GM12878 (cell line): ENCODE data around the gene ABTB1. TPM values are rescaled to one million over a fixed set of nuclear protein-coding genes. Genes with fewer than 3 reads are reported as not detected.

Experiments
- ATAC-seq: fragments of 200-7000 bp; cut with Tn5 transposase; 3 replicates; pipeline ENCODE4 v1.9.1; 2020; ENCODE audit warnings: mild to moderate bottlenecking, moderate library complexity
- BruUV-seq: library from RNA; stranded (reverse); fragments of 400-500 nt; replicated peaks from 2 replicates; lab custom pipeline; 2021; lab: Mats Ljungman, UMichigan
- CTCF ChIA-PET: fragments of 300-600 bp; sonication (Branson Sonifier 250); formaldehyde crosslinking; extraction: SDS; loops from one replicate; lab custom pipeline; 2021; ENCODE audit warnings: inconsistent platforms; lab: Yijun Ruan, JAX
- POLR2A ChIA-PET: fragments of 350-600 bp; formaldehyde crosslinking; extraction: SDS; loops from one replicate; lab custom pipeline; 2021; ENCODE audit warnings: inconsistent platforms; lab: Charles Lee
- RAD21 ChIA-PET: fragments of 300-600 bp; sonication (Branson Sonifier 250); formaldehyde crosslinking; loops from one replicate; lab custom pipeline; 2023; ENCODE audit warnings: antibody characterized with exemption; ENCODE audit not compliant: unreplicated experiment; lab: Charles Lee
- SMC1A ChIA-PET: fragments of 300-600 bp; sonication (Branson Sonifier 250); formaldehyde crosslinking; loops from one replicate; lab custom pipeline; 2023; ENCODE audit not compliant: unreplicated experiment, uncharacterized antibody; lab: Charles Lee
- DNase-seq: peaks from one replicate; pipeline ENCODE4 v3.0.0-alpha.2; 2011; ENCODE audit warnings: low read depth, low spot score
- FAIRE-seq: peaks from 3 replicates; lab custom pipeline; 2011; peaks lifted over from hg19 to GRCh38; lab: Jason Lieb, UNC
- H2AFZ ChIP-seq: 2 replicates; pipeline ENCODE4 v1.6.0; 2011; ENCODE audit warnings: low read depth, low read length, control low read depth; ENCODE audit not compliant: control insufficient read depth
- H3K27ac ChIP-seq: 2 replicates; pipeline ENCODE4 v1.5.1; 2011; ENCODE audit warnings: control low read depth; ENCODE audit not compliant: control insufficient read depth, insufficient read depth
- H3K27me3 ChIP-seq, 2 experiments: replicated peaks in 1 of 2; 2 replicates each; pipeline versions ENCODE4 v1.6.0 to v1.6.1; 2011; ENCODE audit warnings: low read length in 1 of 2; ENCODE audit not compliant: control insufficient read depth in 2 of 2, insufficient read depth in 2 of 2
- H3K36me3 ChIP-seq, 2 experiments: 2 replicates each; pipeline ENCODE4 v1.5.1; 2011; ENCODE audit warnings: low read length in 1 of 2; ENCODE audit not compliant: control insufficient read depth in 2 of 2, insufficient read depth in 2 of 2
- H3K4me1 ChIP-seq: 2 replicates; pipeline ENCODE4 v1.6.1; 2011; ENCODE audit warnings: mild to moderate bottlenecking, low read length, moderate library complexity, mixed read lengths; ENCODE audit not compliant: control insufficient read depth, insufficient read depth
- H3K4me2 ChIP-seq: 2 replicates; pipeline ENCODE4 v1.6.0; 2011; ENCODE audit warnings: control low read depth; ENCODE audit not compliant: control insufficient read depth, insufficient read depth
- H3K4me3 ChIP-seq: fragments of 200-600 bp; sonication (generic); 2 replicates; pipeline ENCODE4 v1.5.1; 2016
- H3K79me2 ChIP-seq: 2 replicates; pipeline ENCODE4 v1.6.0; 2011; ENCODE audit warnings: low read length; ENCODE audit not compliant: control insufficient read depth, insufficient read depth
- H3K9ac ChIP-seq: 2 replicates; pipeline ENCODE4 v1.8.0; 2011; ENCODE audit warnings: low read length, control low read depth, mixed read lengths; ENCODE audit not compliant: control insufficient read depth, insufficient read depth
- H3K9me3 ChIP-seq: replicated peaks from 3 replicates; pipeline ENCODE4 v1.5.1; 2011; ENCODE audit warnings: mild to moderate bottlenecking, low read length; ENCODE audit not compliant: control insufficient read depth, insufficient read depth
- H4K20me1 ChIP-seq: 2 replicates; pipeline ENCODE4 v1.6.0; 2011; ENCODE audit not compliant: control insufficient read depth, insufficient read depth
- BRCA1 ChIP-seq: IDR thresholded peaks from 2 replicates; pipeline ENCODE4 v1.6.1; 2011; ENCODE audit warnings: low read depth, low read length, improper control_type of control experiment
- CBX3 ChIP-seq: fragments of 200-600 bp; sonication (generic); IDR thresholded peaks from 2 replicates; pipeline ENCODE4 v1.6.1; 2016; ENCODE audit warnings: low read depth, borderline replicate concordance
- EZH2 ChIP-seq: IDR thresholded peaks from 2 replicates; pipeline ENCODE4 v1.6.1; 2012; ENCODE audit warnings: low read depth, mild to moderate bottlenecking, control low read depth, inconsistent platforms, low read length, borderline replicate concordance; ENCODE audit not compliant: control insufficient read depth
- MTA3 ChIP-seq: IDR thresholded peaks from 2 replicates; pipeline ENCODE4 v1.6.1; 2012; ENCODE audit warnings: low read length, inconsistent platforms, borderline replicate concordance
- MYB ChIP-seq: fragments of 150-350 bp; IDR thresholded peaks from 2 replicates; pipeline ENCODE4 v1.6.1; 2014; ENCODE audit warnings: mild to moderate bottlenecking, low read depth, low read length, borderline replicate concordance
- RFX5 ChIP-seq: IDR thresholded peaks from 2 replicates; pipeline ENCODE4 v1.6.1; 2011; ENCODE audit warnings: low read depth, low read length, improper control_type of control experiment
- SPI1 ChIP-seq: IDR thresholded peaks from 2 replicates; pipeline ENCODE4 v1.6.1; 2011; ENCODE audit warnings: low read depth, mild to moderate bottlenecking, low read length, moderate library complexity, borderline replicate concordance; ENCODE audit not compliant: insufficient read depth
- ZSCAN29 ChIP-seq: fragments of 450-650 bp; IDR thresholded peaks from 2 replicates; pipeline ENCODE4 v1.6.1; 2017; ENCODE audit warnings: mild to moderate bottlenecking, moderate library complexity
- WGBS: methylation state at CpG from one replicate; pipeline ENCODE4 v1.1.6; 2016; ENCODE audit warnings: low lambda C conversion rate; ENCODE audit not compliant: insufficient replicate concordance, insufficient coverage; ENCODE audit errors: missing lambda C conversion rate; 5-methylcytosine and 5-hydroxymethylcytosine counted together
- in situ Hi-C: fragments of 300-500 bp; cut with MboI; formaldehyde crosslinking; loops from 9 replicates; pipeline ENCODE4 v1.14.3; 2018; ENCODE audit warnings: mixed read lengths
- intact Hi-C: fragments of 100-400 bp; cut with micrococcal nuclease; formaldehyde crosslinking; loops from one replicate; pipeline ENCODE4 v1.14.2; 2022; ENCODE audit not compliant: unreplicated experiment
- polyA plus RNA-seq, 11 experiments: library from polyadenylated mRNA; depleted of rRNA in 4 of 11; unstranded in 6 of 11; stranded (reverse) in 5 of 11; fragments of >200 nt; fragmentation: Nextera tagmentation in 4 of 11; fragmentation: Illumina TruSeq in 1 of 11; extraction: Ambion mirVana in 4 of 11; extraction: Trizol in 1 of 11; gene quantifications; 1 replicate in 1 of 11; 2 replicates in 10 of 11; pipeline versions ENCODE4 v1.2.1 to v1.2.3, GENCODE V29; 2011 to 2016; ENCODE audit warnings: inconsistent platforms in 2 of 11, missing spikeins in 2 of 11, low read depth in 1 of 11
- total RNA-seq, 4 experiments: library from RNA; depleted of rRNA in 3 of 4; stranded (reverse); fragments of >200 nt in 3 of 4; fragmentation: Illumina TruSeq in 1 of 4; extraction: Trizol in 1 of 4; gene quantifications; 2 replicates each; pipeline versions ENCODE4 v1.2.1 to v1.2.3, GENCODE V29; 2013 to 2021
- TF ChIP-seq, protein P1 (sequence below): fragments of 450-650 bp; IDR thresholded peaks from 2 replicates; pipeline ENCODE4 v1.6.1; 2017; ENCODE audit warnings: low read depth, mild to moderate bottlenecking, moderate library complexity
- TF ChIP-seq, protein P2 (sequence below): fragments of 450-650 bp; IDR thresholded peaks from 2 replicates; pipeline ENCODE4 v1.6.1; 2018; ENCODE audit warnings: mild to moderate bottlenecking, low read depth, moderate library complexity; ENCODE audit not compliant: partially characterized antibody
- TF ChIP-seq, protein P3 (sequence below): fragments of 450-650 bp; formaldehyde crosslinking; IDR thresholded peaks from 2 replicates; pipeline ENCODE4 v1.4.0; 2022; ENCODE audit warnings: mild to moderate bottlenecking, moderate library complexity
- TF ChIP-seq, protein P4 (sequence below): fragments of 450-650 bp; formaldehyde crosslinking; IDR thresholded peaks from 2 replicates; pipeline ENCODE4 v1.5.0; 2022; ENCODE audit warnings: mild to moderate bottlenecking, missing genetic modification characterization

The ABTB1 gene
- total and polyA plus RNA-seq, 10 of the 15 experiments (the other 5 are each of a cell fraction or from before 2014, with no cell fraction given): 0.11 to 10.2 (median 7.1) TPM

DNA sequence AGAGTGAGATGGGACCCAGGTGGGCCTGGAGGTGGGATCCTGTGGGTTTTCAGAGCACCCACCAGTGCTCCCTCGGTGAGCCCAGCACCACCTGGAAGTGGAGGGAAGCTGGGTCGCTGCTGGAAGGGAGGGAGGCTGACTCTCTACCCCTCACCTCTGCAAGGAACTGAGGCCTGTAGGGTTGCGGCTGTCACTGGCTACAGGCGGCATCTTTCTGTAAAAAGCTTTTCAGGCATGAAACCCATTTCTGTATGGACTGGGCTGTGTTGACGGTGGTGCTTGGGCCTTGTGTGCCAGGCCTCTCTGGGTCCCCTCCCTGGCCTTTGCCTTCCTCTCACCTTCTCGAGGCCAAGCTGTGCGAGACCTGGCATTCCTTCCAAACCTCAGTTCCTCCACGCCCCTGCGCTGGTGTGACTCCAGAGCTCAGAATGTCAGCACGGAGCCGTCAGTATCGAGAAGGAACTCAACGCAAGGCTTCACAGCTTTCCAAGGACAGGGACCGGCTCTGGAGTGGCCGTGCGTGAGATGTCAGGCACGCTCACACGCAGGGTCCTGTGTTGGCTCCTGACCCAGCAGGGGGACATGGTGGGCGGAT, 16.6 kb downstream of the ABTB1 start:
- ChIA-PET POLR2A (no interaction called here), RAD21 (no interaction called here), SMC1A (no interaction called here), CTCF (interaction anchor here (1.0 kb wide), 1 partner anchor 114 kb away, joined by 3 read pairs; no protein-coding TSS in a partner anchor)
- Histone ChIP-seq H3K36me3 (peaks cover 14 to 24% of the 10 kb centered on the region in 2 experiments), H3K9me3 (no peaks in the 10 kb centered on the region), H3K27me3 (no peaks in the 10 kb centered on the region), H3K4me2 (no peak overlapping the region), H2AFZ (no peak overlapping the region), H3K79me2 (no peaks in the 10 kb centered on the region), H4K20me1 (no peaks in the 10 kb centered on the region), H3K4me1 (peaks cover 5% of the 10 kb centered on the region), H3K9ac (no peak overlapping the region), H3K4me3 (no peak overlapping the region), H3K27ac (no peak overlapping the region)
- intact Hi-C loops (no loop called here), in situ Hi-C loops (no loop called here)
- 91% methylated on average over 19 of the region's 19 CpGs for WGBS
- DNase-seq (no peak), ATAC-seq (no peak), FAIRE-seq (no peak)
- TSS peak; percentile 34 for BruUV-seq
- no peak for TF ChIP-seq EZH2
- no peak for TF ChIP-seq RFX5
- no peak for TF ChIP-seq MTA3
- no peak for TF ChIP-seq BRCA1
- no peak for TF ChIP-seq CBX3
- TF ChIP-seq SPI1: no peak
- TF ChIP-seq, protein P1, sequence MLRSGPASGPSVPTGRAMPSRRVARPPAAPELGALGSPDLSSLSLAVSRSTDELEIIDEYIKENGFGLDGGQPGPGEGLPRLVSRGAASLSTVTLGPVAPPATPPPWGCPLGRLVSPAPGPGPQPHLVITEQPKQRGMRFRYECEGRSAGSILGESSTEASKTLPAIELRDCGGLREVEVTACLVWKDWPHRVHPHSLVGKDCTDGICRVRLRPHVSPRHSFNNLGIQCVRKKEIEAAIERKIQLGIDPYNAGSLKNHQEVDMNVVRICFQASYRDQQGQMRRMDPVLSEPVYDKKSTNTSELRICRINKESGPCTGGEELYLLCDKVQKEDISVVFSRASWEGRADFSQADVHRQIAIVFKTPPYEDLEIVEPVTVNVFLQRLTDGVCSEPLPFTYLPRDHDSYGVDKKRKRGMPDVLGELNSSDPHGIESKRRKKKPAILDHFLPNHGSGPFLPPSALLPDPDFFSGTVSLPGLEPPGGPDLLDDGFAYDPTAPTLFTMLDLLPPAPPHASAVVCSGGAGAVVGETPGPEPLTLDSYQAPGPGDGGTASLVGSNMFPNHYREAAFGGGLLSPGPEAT: no peak
- TF ChIP-seq ZSCAN29: no peak
- TF ChIP-seq MYB: no peak
- TF ChIP-seq, protein P2, sequence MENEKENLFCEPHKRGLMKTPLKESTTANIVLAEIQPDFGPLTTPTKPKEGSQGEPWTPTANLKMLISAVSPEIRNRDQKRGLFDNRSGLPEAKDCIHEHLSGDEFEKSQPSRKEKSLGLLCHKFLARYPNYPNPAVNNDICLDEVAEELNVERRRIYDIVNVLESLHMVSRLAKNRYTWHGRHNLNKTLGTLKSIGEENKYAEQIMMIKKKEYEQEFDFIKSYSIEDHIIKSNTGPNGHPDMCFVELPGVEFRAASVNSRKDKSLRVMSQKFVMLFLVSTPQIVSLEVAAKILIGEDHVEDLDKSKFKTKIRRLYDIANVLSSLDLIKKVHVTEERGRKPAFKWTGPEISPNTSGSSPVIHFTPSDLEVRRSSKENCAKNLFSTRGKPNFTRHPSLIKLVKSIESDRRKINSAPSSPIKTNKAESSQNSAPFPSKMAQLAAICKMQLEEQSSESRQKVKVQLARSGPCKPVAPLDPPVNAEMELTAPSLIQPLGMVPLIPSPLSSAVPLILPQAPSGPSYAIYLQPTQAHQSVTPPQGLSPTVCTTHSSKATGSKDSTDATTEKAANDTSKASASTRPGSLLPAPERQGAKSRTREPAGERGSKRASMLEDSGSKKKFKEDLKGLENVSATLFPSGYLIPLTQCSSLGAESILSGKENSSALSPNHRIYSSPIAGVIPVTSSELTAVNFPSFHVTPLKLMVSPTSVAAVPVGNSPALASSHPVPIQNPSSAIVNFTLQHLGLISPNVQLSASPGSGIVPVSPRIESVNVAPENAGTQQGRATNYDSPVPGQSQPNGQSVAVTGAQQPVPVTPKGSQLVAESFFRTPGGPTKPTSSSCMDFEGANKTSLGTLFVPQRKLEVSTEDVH: no peak
- TF ChIP-seq, protein P3, sequence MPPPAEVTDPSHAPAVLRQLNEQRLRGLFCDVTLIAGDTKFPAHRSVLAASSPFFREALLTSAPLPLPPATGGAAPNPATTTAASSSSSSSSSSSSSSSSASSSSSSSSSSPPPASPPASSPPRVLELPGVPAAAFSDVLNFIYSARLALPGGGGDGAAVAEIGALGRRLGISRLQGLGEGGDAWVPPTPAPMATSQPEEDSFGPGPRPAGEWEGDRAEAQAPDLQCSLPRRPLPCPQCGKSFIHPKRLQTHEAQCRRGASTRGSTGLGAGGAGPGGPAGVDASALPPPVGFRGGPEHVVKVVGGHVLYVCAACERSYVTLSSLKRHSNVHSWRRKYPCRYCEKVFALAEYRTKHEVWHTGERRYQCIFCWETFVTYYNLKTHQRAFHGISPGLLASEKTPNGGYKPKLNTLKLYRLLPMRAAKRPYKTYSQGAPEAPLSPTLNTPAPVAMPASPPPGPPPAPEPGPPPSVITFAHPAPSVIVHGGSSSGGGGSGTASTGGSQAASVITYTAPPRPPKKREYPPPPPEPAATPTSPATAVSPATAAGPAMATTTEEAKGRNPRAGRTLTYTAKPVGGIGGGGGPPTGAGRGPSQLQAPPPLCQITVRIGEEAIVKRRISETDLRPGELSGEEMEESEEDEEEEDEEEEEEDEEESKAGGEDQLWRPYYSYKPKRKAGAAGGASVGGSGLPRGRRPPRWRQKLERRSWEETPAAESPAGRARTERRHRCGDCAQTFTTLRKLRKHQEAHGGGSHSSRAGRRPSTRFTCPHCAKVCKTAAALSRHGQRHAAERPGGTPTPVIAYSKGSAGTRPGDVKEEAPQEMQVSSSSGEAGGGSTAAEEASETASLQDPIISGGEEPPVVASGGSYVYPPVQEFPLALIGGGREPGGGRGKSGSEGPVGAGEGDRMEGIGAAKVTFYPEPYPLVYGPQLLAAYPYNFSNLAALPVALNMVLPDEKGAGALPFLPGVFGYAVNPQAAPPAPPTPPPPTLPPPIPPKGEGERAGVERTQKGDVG: no peak
- TF ChIP-seq, protein P4, sequence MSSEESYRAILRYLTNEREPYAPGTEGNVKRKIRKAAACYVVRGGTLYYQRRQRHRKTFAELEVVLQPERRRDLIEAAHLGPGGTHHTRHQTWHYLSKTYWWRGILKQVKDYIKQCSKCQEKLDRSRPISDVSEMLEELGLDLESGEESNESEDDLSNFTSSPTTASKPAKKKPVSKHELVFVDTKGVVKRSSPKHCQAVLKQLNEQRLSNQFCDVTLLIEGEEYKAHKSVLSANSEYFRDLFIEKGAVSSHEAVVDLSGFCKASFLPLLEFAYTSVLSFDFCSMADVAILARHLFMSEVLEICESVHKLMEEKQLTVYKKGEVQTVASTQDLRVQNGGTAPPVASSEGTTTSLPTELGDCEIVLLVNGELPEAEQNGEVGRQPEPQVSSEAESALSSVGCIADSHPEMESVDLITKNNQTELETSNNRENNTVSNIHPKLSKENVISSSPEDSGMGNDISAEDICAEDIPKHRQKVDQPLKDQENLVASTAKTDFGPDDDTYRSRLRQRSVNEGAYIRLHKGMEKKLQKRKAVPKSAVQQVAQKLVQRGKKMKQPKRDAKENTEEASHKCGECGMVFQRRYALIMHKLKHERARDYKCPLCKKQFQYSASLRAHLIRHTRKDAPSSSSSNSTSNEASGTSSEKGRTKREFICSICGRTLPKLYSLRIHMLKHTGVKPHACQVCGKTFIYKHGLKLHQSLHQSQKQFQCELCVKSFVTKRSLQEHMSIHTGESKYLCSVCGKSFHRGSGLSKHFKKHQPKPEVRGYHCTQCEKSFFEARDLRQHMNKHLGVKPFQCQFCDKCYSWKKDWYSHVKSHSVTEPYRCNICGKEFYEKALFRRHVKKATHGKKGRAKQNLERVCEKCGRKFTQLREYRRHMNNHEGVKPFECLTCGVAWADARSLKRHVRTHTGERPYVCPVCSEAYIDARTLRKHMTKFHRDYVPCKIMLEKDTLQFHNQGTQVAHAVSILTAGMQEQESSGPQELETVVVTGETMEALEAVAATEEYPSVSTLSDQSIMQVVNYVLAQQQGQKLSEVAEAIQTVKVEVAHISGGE (CRISPR knock-in tag): no peak
